ENCODE measurements around the gene HYAL1. TPM values are rescaled to one million over a fixed set of nuclear protein-coding genes. Genes with fewer than 3 reads are reported as not detected.
A peak's percentile ranks its signal among the peaks of the same experiment; 100 is the strongest.

Gene HYAL1, protein sequence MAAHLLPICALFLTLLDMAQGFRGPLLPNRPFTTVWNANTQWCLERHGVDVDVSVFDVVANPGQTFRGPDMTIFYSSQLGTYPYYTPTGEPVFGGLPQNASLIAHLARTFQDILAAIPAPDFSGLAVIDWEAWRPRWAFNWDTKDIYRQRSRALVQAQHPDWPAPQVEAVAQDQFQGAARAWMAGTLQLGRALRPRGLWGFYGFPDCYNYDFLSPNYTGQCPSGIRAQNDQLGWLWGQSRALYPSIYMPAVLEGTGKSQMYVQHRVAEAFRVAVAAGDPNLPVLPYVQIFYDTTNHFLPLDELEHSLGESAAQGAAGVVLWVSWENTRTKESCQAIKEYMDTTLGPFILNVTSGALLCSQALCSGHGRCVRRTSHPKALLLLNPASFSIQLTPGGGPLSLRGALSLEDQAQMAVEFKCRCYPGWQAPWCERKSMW
- 51.6 TPM for total RNA-seq
- long read RNA-seq, transcript HYAL1-208 (4 exons, 1,084 nt) = minor isoform, 5 of 55 reads
- long read RNA-seq, transcript HYAL1-201 (3 exons, 2,517 nt) = major isoform, 34 of 55 reads
- long read RNA-seq, transcript HYAL1-204 (4 exons, 2,081 nt) = minor isoform, 5 of 55 reads
- long read RNA-seq, partial matches to known transcripts = 10 of 55 reads
- long read RNA-seq, other reads (novel, unspliced or antisense) = 1 of 55 reads

GRCh38 chr3:50303013-50303815 lies at the start of gene HYAL1:
HYAL1 (minus strand) TSS chr3:50303574; CDS start chr3:50302956, 618 bp downstream.
- DNase-seq (ENCODE audit: low spot score) = peak; percentile 90
- intact Hi-C loops (cut with DNase I) = loop anchor here (5.0 kb wide), 1 partner anchor 34 kb away; no protein-coding TSS in a partner anchor

GRCh38 chr3:50352781-50353180 lies 49.4 kb upstream of the HYAL1 start:
- intact Hi-C loops (cut with DNase I) = loop anchor here (5.0 kb wide), 2 partner anchors 260 to 1150 kb away; partner anchors contain the start of genes CISH and DCAF1
- DNase-seq (ENCODE audit: low spot score) = no peak

- intact Hi-C loops (cut with DNase I) = loop anchor here (1.0 to 5.0 kb wide), 3 partner anchors 8 to 1151 kb away; partner anchors contain the start of genes CISH, DCAF1 and TMEM115
- DNase-seq (ENCODE audit: low spot score) = no peak
These were observed 47.9 kb upstream of the HYAL1 start for GRCh38 chr3:50351323-50351697.

GRCh38 chr3:50350527-50351322 lies 47.4 kb upstream of the HYAL1 start, which contains the start of the genes CYB561D2 and NPRL2:
CYB561D2 (plus strand) TSS chr3:50350862; CDS start chr3:50351434, 572 bp downstream.
NPRL2 (minus strand) TSS chr3:50350775; CDS start chr3:50350652, 123 bp downstream.
- intact Hi-C loops (cut with DNase I) = loop anchor here (1.0 to 5.0 kb wide), 3 partner anchors 9 to 1152 kb away; partner anchors contain the start of genes CISH, DCAF1 and TMEM115
- DNase-seq (ENCODE audit: low spot score) = peak; percentile 100

- intact Hi-C loops (cut with DNase I) = loop anchor here (5.0 kb wide), 2 partner anchors 262 to 1152 kb away; partner anchors contain the start of genes CISH and DCAF1
- DNase-seq (ENCODE audit: low spot score) = no peak
These were observed 46.8 kb upstream of the HYAL1 start for GRCh38 chr3:50350213-50350526.

GRCh38 chr3:50347187-50347813 lies 43.9 kb upstream of the HYAL1 start:
- DNase-seq (ENCODE audit: low spot score) = no peak
- intact Hi-C loops (cut with DNase I) = loop anchor here (2.0 kb wide), 1 partner anchor 196 kb away; no protein-coding TSS in a partner anchor

DNA sequence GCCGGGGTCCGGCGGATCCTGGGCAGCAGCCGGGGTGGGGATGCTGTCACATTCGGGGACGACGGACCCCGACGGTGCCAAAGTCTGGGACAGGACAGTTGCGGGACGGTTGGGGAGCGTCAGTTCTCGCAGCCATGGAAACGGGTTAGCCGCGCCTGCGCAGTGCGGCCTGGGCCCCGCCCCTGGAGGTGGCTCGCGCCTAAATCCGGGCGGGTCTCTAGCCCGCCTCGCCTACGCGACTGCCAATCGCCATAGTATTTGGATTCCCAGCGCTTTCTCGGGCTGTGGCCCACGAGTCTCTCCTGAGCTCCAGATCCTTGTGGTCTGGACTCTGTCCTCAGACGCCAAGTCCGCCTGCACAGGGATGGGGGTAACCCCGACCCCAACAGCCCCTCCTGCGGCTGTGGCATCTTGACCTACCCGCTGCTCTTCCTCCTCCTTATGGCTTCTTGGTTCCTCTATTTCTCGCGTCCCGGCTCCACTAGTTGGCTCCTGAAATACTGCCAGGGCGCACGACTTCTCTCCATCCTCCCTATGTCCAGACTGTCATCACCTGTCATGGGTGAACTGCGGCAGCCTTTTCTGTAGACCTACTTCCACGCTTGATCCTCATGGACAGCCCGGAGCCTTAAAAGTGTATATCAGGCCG lies 42.3 kb upstream of the HYAL1 start, which contains the start of gene ZMYND10:
ZMYND10 (minus strand) TSS at position 147 of the 649 bp plus-strand sequence. CDS start 153 bp downstream, outside the sequence.
- intact Hi-C loops (cut with DNase I) = loop anchor here (2.0 kb wide), 1 partner anchor 197 kb away; no protein-coding TSS in a partner anchor
- peak; percentile 88 for DNase-seq (ENCODE audit: low spot score)

GRCh38 chr3:50345008-50345407 lies 41.6 kb upstream of the HYAL1 start:
- intact Hi-C loops (cut with DNase I) = no loop called here
- no peak for DNase-seq (ENCODE audit: low spot score)

DNA sequence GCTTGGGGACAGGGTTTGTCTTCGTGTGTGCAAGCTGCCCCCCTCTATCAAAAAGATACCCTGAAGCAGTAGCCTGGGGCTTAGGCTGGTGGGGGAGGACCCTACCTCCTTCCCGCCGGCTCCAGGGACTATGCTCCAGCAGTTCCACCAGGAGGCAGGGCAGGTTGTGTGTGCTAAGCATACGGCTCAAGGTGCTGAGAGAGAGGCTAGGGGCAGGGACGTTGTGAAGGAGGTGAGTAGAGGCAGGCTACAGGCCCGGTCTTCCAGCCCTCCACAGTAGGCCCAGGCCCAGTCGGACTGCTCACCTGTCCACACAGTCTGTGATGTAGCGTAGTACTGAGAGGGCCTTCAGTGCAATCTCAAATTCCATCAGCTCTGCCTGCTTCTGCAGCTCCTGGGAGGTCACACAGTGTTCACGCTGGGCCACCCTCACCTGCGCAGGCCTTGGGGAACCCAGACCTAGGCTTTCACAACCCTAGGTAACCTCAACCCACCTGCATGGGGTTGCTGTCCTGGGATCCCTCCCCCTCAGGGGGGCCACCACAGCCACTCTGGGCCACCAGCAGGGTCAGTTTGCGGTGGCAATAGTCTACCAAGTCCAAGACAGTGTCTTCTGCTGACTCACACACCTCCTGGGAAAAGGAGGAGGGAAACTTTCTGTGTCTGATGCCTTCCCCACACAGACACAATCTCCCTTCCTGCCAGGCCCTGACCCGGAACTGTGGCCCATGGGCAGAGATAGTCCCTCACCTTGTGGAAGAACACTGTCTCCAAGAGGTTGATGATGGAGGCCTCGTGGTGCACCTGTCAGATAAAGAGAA lies 39.6 kb upstream of the HYAL1 start:
- no peak for DNase-seq (ENCODE audit: low spot score)

GRCh38 chr3:50341996-50342650 lies 38.7 kb upstream of the HYAL1 start:
- DNase-seq (ENCODE audit: low spot score) = no peak
- intact Hi-C loops (cut with DNase I) = no loop called here

More for the DNA sequence above, 39.6 kb upstream of the HYAL1 start:
- intact Hi-C loops (cut with DNase I) = no loop called here

- intact Hi-C loops (cut with DNase I) = no loop called here
- DNase-seq (ENCODE audit: low spot score) = no peak
These were observed 38.2 kb upstream of the HYAL1 start for GRCh38 chr3:50341537-50341936.

DNA sequence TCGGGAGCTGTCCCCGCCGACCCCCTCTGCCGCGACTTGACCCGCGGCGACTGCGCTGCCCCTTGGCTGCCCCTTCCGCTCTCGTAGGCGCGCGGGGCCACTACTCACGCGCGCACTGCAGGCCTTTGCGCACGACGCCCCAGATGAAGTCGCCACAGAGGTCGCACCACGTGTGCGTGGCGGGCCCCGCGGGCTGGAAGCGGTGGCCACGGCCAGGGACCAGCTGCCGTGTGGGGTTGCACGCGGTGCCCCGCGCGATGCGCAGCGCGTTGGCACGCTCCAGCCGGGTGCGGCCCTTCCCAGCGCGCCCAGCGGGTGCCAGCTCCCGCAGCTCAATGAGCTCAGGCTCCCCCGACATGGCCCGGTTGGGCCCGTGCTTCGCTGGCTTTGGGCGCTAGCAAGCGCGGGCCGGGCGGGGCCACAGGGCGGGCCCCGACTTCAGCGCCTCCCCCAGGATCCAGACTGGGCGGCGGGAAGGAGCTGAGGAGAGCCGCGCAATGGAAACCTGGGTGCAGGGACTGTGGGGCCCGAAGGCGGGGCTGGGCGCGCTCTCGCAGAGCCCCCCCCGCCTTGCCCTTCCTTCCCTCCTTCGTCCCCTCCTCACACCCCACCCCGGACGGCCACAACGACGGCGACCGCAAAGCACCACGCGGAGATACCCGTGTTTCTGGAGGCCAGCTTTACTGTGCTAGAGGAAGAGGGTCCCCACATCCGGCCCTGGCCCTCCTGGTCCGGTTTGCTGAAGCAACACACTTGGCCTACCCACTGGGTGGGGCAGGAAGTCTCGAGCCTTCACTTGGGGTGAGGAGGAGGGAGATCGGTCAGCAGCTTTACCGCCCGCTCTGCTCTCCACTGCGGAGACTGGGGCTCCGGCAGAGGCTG lies 37.3 kb upstream of the HYAL1 start, which contains the start of gene RASSF1:
RASSF1 (minus strand) TSS at position 389 of the 882 bp plus-strand sequence; CDS start at position 358, 31 bp downstream.
- DNase-seq (ENCODE audit: low spot score) = peak; percentile 87
- intact Hi-C loops (cut with DNase I) = no loop called here

GRCh38 chr3:50340147-50340447 lies 36.7 kb upstream of the HYAL1 start:
- DNase-seq (ENCODE audit: low spot score) = no peak
- intact Hi-C loops (cut with DNase I) = no loop called here

DNA sequence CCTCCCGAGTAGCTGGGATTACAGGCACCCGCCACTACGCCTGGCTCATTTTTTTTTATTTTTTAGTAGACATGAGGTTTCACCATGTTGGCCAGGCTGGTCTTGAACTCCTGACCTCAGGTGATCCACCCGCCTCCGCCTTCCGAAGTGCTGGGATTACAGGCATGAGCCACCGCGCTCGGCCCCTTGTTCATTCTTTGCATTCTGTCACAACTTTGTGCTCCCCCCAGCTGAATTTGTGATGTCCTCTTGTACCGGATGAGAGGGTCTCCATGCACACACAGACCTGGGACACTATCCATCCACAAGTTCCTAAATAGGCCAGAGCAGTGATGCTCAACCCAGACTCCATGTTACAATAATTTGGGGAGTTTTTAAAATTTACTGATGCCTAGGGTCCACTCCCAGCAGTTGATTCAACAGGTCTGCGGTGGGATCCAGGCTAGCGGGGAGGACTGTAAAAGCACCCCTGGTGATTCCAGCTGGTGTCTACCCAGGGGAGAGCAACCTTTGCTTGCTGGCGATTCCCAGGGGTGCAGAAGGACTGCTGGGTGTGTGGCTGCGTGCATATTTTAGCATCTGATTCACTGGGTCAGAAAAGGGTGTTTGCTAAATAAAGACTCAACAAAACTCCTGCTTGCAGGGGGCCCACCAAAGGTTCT lies 36.2 kb upstream of the HYAL1 start:
- DNase-seq (ENCODE audit: low spot score) = no peak
- intact Hi-C loops (cut with DNase I) = loop anchor here (5.0 kb wide), 1 partner anchor 37 kb away; the partner anchor contains the start of gene HYAL1

DNA sequence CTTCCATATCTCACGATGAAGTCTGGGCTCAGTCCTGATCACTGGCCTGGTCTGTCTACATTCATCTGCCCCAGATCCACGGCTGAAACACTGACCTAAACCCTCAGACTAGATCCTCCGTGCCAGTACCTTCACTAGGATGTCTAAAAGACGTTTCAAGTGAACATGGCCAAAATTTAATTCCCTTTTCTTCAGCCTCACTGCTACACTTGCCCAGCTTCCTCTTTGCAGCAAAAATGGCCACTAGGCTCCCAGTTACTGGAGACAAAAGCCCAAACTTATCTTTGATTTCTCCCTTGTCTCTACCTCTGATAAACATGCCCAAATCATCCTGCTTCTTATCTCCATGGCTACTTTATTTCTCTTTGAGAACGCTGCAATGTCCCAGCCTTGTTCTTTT lies 35.6 kb upstream of the HYAL1 start:
- intact Hi-C loops (cut with DNase I) = loop anchor here (5.0 kb wide), 1 partner anchor 37 kb away; the partner anchor contains the start of gene HYAL1
- DNase-seq (ENCODE audit: low spot score) = no peak
